Heart left ventricle (tissue), 16 donors: Measurements from ENCODE around the gene EEF1AKMT3. TPM values are rescaled to one million over a fixed set of nuclear protein-coding genes. Genes with fewer than 3 reads are reported as not detected.

Experiments
- ATAC-seq, 4 donors: fragments of 200-7000 bp; cut with Tn5 transposase; one replicate each; pipeline ENCODE4 v1.9.1; 2020 to 2022; ENCODE audit warnings: moderate library complexity in 4 of 4, mild to moderate bottlenecking in 3 of 4, moderate number of reproducible peaks in 1 of 4
- DNase-seq, 5 donors: peaks; one replicate each; pipeline ENCODE4 v3.0.0-alpha.2; 2020
- H3K27ac ChIP-seq, 12 donors: fragments of 200-600 bp; sonication (generic) in 4 of 12; one replicate each; pipeline versions ENCODE4 v1.5.0 to v1.8.0; 2016 to 2022; ENCODE audit warnings: mild to moderate bottlenecking in 2 of 12
- H3K27me3 ChIP-seq, 9 donors: fragments of 200-600 bp; sonication (generic) in 2 of 9; one replicate each; pipeline versions ENCODE4 v1.5.1 to v1.8.0; 2016 to 2022; ENCODE audit warnings: mild to moderate bottlenecking in 3 of 9
- H3K36me3 ChIP-seq, 9 donors: fragments of 200-600 bp; sonication (generic) in 2 of 9; one replicate each; pipeline versions ENCODE4 v1.5.0 to v1.8.0; 2018 to 2022; ENCODE audit warnings: mild to moderate bottlenecking in 2 of 9
- H3K4me1 ChIP-seq, 12 donors: fragments of 200-600 bp; sonication (generic) in 4 of 12; one replicate each; pipeline versions ENCODE4 v1.5.0 to v1.8.0; 2016 to 2022; ENCODE audit warnings: mild to moderate bottlenecking in 3 of 12
- H3K4me3 ChIP-seq, 12 donors: fragments of 200-600 bp; sonication (generic) in 4 of 12; one replicate each; pipeline versions ENCODE4 v1.5.0 to v1.8.0; 2017 to 2022; ENCODE audit warnings: mild to moderate bottlenecking in 9 of 12, moderate library complexity in 4 of 12
- H3K9me3 ChIP-seq, 12 donors: fragments of 200-600 bp; sonication (generic) in 4 of 12; one replicate each; pipeline versions ENCODE4 v1.5.0 to v1.8.0; 2016 to 2022; ENCODE audit warnings: mild to moderate bottlenecking in 1 of 12
- POLR2A ChIP-seq, 2 donors: fragments of 450-650 bp; IDR thresholded peaks; one replicate each; pipeline ENCODE4 v1.6.1; 2017; ENCODE audit warnings: antibody characterized with exemption in 2 of 2, mild to moderate bottlenecking in 2 of 2, moderate library complexity in 2 of 2
- WGBS, 4 donors: extraction: QIAGEN DNeasy Blood & Tissue Kit in 2 of 4; methylation state at CpG; one replicate each; pipeline versions ENCODE4 v1.1.5 to v1.1.7; 2013 to 2018; 5-methylcytosine and 5-hydroxymethylcytosine counted together
- intact Hi-C, 10 donors: fragments of 100-400 bp; cut with DNase I; formaldehyde crosslinking; loops; one replicate each; pipeline versions ENCODE4 v1.11.1 to v1.14.2; 2022
- polyA plus RNA-seq, 2 donors: library from polyadenylated mRNA; stranded (reverse); fragments of 200-250 nt; gene quantifications; one replicate each; pipeline ENCODE4 v1.2.3, GENCODE V29; 2013
- total RNA-seq, 9 donors: library from RNA; depleted of rRNA in 2 of 9; stranded (reverse); fragments of >200 nt in 2 of 9; fragmentation: NEBNext Ultra II Directional in 3 of 9; extraction: Animal tissue kit (Norgen Biotek cat#: 25700) in 3 of 9; gene quantifications; one replicate each; pipeline versions ENCODE4 v1.1.0 to v1.2.4, GENCODE V29; 2016 to 2023
- TF ChIP-seq, protein P1 (sequence below), 12 donors: fragments of 200-600 bp; sonication (generic) in 4 of 12; IDR thresholded peaks; one replicate each; pipeline versions ENCODE4 v1.5.0 to v1.8.0; 2018 to 2022; ENCODE audit warnings: antibody characterized with exemption in 12 of 12, mild to moderate bottlenecking in 5 of 12
- donor health status: ischemic (EF 13 %, LVEDD 7.1; RV severe dilation, severe dysfunction).
- donor health status: healthy with polysubstance abuse.
- donor health status: DM: no; HTN: yes; CAD: no.
- donor health status: DM: no; HTN: no; CAD: no.
- donor health status: ischemic (EF 25% LVEDD 6.9; RV normal size, moderate dysfunction).
- donor health status: ischemic (EF 25% LVEDD 5.7; RV mildly dilated, moderate dysfunction).
- donor health status: healthy.
- donor health status: DM: yes; HTN: yes; CAD: no.
- donor health status: ischemic (EF 35%, LVEDD 5.7; RV mildly dilated, moderate dysfunction).
- donor health status: nonischemic (EF 11% LVEDD 7.7; RV severe dilation, severe dysfunction).
- donor health status: DM: yes; HTN: yes; CAD: no.
- donor health status: PGD.
- donor health status: ischemic (EF 29% LVEDD 5.4; RV normal size, mild dysfunction).
- donor health status: nonischemic (EF 23%, LVEDD 6.1; RV moderate dilation, normal function).

Gene EEF1AKMT3
- total and polyA plus RNA-seq, 11 donors = 0.84 to 4.5 (median 1.8) TPM

DNA sequence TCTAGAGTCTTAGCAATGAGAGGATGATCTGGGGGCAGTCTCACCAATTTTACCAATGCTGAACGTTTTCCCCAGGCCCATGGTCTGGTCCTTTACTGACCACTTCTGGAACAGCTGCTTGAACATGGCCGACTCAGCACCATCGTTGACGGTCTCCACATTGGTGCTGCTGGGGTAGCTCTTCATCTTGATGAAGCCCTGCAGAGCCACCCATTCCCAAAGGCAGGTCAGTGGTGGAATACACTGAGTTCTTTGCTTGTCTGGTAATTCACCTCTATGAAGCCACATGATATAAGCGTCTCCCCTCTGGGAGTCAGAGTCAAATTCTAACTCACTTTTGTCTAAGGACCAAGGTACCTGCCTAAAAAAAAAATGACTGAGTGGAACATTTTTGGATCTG lies 35.9 kb downstream of the EEF1AKMT3 start:
- Histone ChIP-seq H3K9me3 (no peaks in the 10 kb centered on the region), H3K27ac (no peak overlapping the region), H3K27me3 (no peaks in the 10 kb centered on the region), H3K4me3 (no peak overlapping the region), H3K36me3 (peaks cover 0 to 94% (median 83%) of the 10 kb centered on the region in 9 donors), H3K4me1 (peaks cover 0 to 6% (median 1%) of the 10 kb centered on the region in 12 donors)
- TF ChIP-seq, protein P1, sequence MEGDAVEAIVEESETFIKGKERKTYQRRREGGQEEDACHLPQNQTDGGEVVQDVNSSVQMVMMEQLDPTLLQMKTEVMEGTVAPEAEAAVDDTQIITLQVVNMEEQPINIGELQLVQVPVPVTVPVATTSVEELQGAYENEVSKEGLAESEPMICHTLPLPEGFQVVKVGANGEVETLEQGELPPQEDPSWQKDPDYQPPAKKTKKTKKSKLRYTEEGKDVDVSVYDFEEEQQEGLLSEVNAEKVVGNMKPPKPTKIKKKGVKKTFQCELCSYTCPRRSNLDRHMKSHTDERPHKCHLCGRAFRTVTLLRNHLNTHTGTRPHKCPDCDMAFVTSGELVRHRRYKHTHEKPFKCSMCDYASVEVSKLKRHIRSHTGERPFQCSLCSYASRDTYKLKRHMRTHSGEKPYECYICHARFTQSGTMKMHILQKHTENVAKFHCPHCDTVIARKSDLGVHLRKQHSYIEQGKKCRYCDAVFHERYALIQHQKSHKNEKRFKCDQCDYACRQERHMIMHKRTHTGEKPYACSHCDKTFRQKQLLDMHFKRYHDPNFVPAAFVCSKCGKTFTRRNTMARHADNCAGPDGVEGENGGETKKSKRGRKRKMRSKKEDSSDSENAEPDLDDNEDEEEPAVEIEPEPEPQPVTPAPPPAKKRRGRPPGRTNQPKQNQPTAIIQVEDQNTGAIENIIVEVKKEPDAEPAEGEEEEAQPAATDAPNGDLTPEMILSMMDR (IDR thresholded peaks at IDR 0.05) = no peak
- TF ChIP-seq POLR2A (IDR thresholded peaks at IDR 0.05) = no peak
- intact Hi-C loops = loop anchor here in 1 of 10 donors (10.0 kb wide), 1 partner anchor 96 kb away; no protein-coding TSS in a partner anchor
- ATAC-seq = no peak
- 90 to 94% (median 92%) methylated on average over 5 of the region's 5 CpGs for WGBS, 4 donors
- no peak for DNase-seq

DNA sequence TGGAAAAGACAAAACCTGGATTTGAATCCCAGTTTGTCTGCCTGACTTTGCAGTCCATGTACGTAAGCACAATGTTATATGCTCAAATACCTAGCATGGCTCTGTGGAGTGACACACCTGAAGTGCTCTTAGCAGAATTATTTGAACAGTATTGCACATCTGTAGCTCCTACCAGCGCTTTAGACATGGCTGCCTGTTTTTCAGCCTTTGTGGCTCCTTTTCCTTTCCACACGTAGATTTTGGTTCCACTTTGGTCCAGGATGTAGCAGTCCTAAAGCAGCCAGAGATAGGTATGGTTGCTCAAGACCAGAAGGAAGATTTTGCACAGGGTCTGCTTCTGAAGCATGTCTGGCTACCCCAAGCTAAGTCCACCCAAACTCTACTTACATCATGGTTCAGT lies 37.0 kb downstream of the EEF1AKMT3 start:
- Histone ChIP-seq H3K4me3 (no peak overlapping the region), H3K4me1 (peaks cover 0 to 7% (median 5%) of the 10 kb centered on the region in 12 donors), H3K27me3 (no peaks in the 10 kb centered on the region), H3K27ac (no peak overlapping the region), H3K9me3 (no peaks in the 10 kb centered on the region), H3K36me3 (peaks cover 0 to 90% (median 79%) of the 10 kb centered on the region in 9 donors)
- DNase-seq (no peak), ATAC-seq (no peak)
- intact Hi-C loops = loop anchor here in 1 of 10 donors (10.0 kb wide), 1 partner anchor 95 kb away; no protein-coding TSS in a partner anchor
- TF ChIP-seq, protein P1 (IDR thresholded peaks at IDR 0.05) = no peak
- TF ChIP-seq POLR2A (IDR thresholded peaks at IDR 0.05) = no peak
- WGBS, 4 donors = 88 to 98% (median 95%) methylated on average over 3 of the region's 3 CpGs

DNA sequence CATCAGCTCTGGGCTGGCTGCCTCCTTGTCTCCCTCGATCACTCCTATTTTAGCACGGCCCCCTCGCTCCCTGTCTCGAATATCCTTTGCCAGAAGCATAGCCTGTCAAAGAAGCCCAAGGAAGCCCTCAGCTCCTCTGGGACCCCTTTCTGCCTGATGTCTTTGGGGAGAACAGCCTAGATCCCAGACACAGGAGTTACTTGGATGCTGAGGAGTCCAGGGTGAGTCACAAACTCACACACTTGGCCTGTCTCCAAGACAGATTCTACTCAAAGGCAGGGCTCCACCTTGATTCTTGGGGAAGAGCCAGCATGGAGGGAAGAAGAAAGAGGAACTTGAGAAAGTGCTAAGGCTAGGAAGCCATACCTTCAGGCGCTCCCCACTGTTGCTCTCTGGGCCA lies 38.0 kb downstream of the EEF1AKMT3 start:
- intact Hi-C loops = no loop called here
- H3K4me3 ChIP-seq = no peak overlapping the region
- DNase-seq (no peak), ATAC-seq (no peak)
- H3K36me3 ChIP-seq = peaks cover 0 to 80% (median 71%) of the 10 kb centered on the region in 9 donors
- 86 to 93% (median 92%) methylated on average over 5 of the region's 5 CpGs for WGBS, 4 donors
- no peaks in the 10 kb centered on the region for H3K27me3 ChIP-seq
- H3K4me1 ChIP-seq = peaks cover under 1 to 17% (median 13%) of the 10 kb centered on the region in 12 donors
- H3K9me3 ChIP-seq = no peaks in the 10 kb centered on the region
- H3K27ac ChIP-seq = no peak overlapping the region
- no peak for TF ChIP-seq POLR2A (IDR thresholded peaks at IDR 0.05)
- TF ChIP-seq, protein P1 (IDR thresholded peaks at IDR 0.05) = no peak

DNA sequence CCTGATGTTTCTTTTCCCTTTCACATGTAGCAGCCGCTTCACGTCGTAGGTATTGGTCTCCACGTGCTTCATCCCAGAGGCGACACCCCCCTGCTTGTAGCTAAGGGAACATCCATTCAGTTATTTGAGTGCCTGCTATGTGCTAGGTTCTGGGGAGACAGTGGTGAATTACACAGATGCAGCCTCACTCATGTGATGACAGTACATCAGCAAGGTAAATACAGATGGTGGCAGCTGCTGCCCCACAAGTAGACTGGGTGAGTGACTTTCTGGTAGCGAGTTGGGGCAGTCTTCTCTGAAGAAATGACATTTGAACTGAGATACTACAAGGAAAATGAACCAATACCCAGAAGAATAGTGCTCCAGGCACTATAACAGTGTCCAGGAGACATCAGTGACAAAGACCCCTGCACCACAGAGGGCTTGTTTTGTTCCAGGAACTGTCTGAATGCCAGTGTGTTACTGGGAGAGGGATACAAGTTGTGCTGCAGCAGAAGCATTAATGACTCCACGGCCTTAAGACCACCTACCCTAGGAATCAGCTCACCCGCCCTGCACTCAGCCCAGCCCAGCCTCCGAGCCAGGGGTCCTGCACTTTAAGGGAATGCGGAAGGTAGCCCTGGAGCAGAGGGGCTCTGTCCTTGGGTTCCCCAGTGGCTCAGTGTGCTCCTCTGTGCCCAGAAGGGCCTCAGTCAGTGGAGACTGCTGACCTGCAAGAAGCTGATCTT lies 38.8 kb downstream of the EEF1AKMT3 start:
- DNase-seq = no peak
- no peak for TF ChIP-seq POLR2A (IDR thresholded peaks at IDR 0.05)
- TF ChIP-seq, protein P1 (IDR thresholded peaks at IDR 0.05) = no peak
- no peak for ATAC-seq
- intact Hi-C loops = no loop called here
- Histone ChIP-seq H3K4me1 (peaks cover 5 to 25% (median 21%) of the 10 kb centered on the region in 12 donors), H3K9me3 (no peaks in the 10 kb centered on the region), H3K36me3 (peaks cover 0 to 77% (median 68%) of the 10 kb centered on the region in 9 donors), H3K27ac (no peak overlapping the region), H3K27me3 (no peaks in the 10 kb centered on the region), H3K4me3 (no peak overlapping the region)
- 92 to 94% (median 93%) methylated on average over 10 of the region's 10 CpGs for WGBS, 4 donors
